ENCODE measurements around the gene TXNRD1.
A peak's percentile ranks its signal among the peaks of the same experiment; 100 is the strongest.

TXNRD1 gene

DNA sequence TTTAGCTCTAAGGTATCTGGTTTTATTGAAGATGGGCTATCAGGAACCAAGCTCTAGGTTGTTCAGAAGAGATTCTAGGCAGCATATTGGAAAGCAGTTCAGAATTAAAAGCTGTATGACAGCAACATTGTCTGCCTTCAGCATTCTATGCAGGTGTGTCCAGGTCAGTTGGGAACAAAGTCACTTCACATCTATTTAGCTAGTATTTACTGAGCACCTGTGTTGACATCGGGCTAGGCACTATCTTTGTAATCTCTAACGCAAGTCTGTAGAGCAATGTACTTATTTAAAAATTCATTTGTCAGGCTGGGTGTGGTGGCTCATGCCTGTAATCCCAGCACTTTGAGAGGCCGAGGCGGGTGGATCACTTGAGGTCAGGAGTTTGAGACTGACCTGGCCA is 81.1 kb downstream of the TXNRD1 start:
- Histone ChIP-seq H3K27ac (no peak overlapping the region), H3K27me3 (no peaks in the 10 kb centered on the region), H3K4me3 (ENCODE audit: low read depth in 1 of 2, low read length in 1 of 2) (no peak overlapping the region), H3K4me1 (ENCODE audit: control insufficient read depth in 1 of 2, insufficient read depth in 1 of 2, low read depth in 1 of 2, low read length in 1 of 2) (peaks cover 0 to 5% of the 10 kb centered on the region in 2 experiments), H3K9me3 (no peaks in the 10 kb centered on the region), H3K36me3 (peaks cover 59% of the 10 kb centered on the region)
- TF ChIP-seq, protein P1, sequence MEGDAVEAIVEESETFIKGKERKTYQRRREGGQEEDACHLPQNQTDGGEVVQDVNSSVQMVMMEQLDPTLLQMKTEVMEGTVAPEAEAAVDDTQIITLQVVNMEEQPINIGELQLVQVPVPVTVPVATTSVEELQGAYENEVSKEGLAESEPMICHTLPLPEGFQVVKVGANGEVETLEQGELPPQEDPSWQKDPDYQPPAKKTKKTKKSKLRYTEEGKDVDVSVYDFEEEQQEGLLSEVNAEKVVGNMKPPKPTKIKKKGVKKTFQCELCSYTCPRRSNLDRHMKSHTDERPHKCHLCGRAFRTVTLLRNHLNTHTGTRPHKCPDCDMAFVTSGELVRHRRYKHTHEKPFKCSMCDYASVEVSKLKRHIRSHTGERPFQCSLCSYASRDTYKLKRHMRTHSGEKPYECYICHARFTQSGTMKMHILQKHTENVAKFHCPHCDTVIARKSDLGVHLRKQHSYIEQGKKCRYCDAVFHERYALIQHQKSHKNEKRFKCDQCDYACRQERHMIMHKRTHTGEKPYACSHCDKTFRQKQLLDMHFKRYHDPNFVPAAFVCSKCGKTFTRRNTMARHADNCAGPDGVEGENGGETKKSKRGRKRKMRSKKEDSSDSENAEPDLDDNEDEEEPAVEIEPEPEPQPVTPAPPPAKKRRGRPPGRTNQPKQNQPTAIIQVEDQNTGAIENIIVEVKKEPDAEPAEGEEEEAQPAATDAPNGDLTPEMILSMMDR (IDR thresholded peaks at IDR 0.05): no peak

DNA sequence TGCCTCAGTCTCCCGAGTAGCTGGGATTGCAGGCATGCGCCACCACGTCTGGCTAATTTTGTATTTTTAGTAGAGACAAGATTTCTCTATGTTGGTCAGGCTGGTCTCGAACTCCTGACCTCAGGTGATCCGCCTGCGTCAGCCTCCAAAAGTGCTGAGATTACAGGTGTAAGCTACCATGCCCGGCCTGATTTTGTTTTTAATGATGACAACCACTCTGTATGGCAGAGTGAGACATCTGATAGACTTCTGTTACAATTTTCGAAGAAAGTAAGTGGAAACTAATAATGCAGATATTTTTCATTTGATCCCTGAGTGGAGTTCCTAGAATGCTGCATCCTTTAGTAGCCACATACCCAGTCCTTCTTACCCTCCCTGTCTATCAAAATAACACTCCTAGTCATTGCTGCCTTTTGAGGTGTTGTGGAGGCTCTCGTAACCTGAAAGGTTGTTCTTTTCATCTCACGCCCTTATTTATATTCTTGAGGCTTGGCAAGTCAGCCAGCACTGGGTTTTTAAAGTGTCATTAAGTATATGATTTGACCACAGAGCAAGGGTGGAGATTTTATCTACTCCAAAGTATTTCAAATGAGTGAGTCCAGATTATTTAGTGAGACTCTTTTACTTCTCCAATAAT is 82.0 kb downstream of the TXNRD1 start:
- H3K9me3 ChIP-seq: no peaks in the 10 kb centered on the region
- no peak overlapping the region for H3K4me3 ChIP-seq (ENCODE audit: low read depth in 1 of 2, low read length in 1 of 2)
- H3K4me1 ChIP-seq (ENCODE audit: control insufficient read depth in 1 of 2, insufficient read depth in 1 of 2, low read depth in 1 of 2, low read length in 1 of 2): peaks cover 1 to 5% of the 10 kb centered on the region in 2 experiments
- H3K27me3 ChIP-seq: no peaks in the 10 kb centered on the region
- TF ChIP-seq, protein P1 (IDR thresholded peaks at IDR 0.05): no peak
- H3K27ac ChIP-seq: no peak overlapping the region
- peaks cover 50% of the 10 kb centered on the region for H3K36me3 ChIP-seq

DNA sequence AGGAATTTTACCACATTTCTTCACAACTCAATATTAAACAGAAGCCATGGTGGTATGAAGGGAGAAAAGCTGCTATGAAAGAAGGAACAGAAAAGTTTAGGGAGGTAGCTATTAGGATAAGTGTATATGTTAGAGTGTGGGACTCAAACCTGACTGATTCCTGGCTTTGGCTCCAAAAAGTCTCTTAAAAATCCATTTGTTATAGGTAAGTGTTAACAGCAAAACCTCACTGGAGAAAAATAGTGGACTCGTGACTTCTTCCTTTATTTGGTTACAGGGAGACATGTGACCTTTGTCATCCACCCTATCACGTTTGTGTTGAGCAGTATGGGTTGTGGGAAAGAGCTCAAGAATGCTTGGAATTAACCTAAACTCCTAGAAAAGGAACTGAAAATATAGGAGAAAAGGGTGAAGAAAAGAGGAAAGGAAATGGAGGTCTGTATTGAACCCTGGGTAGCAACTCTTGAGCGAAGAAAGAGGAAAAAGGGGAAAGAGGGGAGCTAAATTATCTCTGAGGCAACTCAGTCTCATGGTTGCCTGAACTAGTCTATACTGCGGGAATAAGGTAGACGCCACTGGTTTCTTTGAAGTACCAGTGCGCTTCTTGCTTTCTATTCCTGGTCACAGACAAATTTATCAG is 84.4 kb downstream of the TXNRD1 start:
- TF ChIP-seq, protein P1 (IDR thresholded peaks at IDR 0.05): no peak
- H3K9me3 ChIP-seq: no peaks in the 10 kb centered on the region
- peak overlapping the region; percentile 34 for H3K27ac ChIP-seq
- no peaks in the 10 kb centered on the region for H3K27me3 ChIP-seq
- H3K36me3 ChIP-seq: peaks cover 27% of the 10 kb centered on the region
- H3K4me3 ChIP-seq (ENCODE audit: low read depth in 1 of 2, low read length in 1 of 2): no peak overlapping the region
- peaks cover 18 to 21% of the 10 kb centered on the region in 2 experiments for H3K4me1 ChIP-seq (ENCODE audit: control insufficient read depth in 1 of 2, insufficient read depth in 1 of 2, low read depth in 1 of 2, low read length in 1 of 2)

DNA sequence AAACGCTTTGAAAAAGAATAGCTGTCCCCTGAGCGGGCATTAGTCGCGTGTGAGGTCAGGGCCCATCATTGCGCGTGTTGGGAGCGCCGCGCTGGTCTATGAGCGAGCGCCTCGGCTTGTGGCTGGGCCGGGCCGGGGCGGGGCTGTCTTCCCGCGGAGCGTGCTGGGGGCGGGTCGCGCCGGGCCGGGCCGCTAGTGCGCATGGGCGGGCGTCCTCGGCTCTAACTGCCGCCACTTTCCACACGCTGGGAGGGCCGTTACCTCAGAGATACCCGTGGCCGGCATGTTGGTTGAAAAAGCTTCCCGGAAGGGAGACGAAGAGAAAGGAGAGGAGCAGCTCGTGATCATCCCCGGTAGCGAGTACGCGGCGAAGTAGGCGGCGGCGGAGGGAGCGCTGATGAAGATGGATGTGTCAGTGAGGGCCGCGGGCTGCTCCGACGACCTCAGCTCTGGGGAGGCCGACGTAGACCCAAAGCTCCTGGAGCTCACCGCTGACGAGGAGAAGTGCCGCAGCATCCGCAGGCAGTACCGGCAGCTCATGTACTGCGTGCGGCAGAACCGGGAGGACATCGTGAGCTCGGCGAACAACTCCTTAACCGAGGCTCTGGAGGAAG is 88.1 kb downstream of the TXNRD1 start, which contains the start of gene EID3:
TSS of gene EID3 (plus strand) at position 202 of the 614 bp plus-strand sequence. CDS start at position 398, 196 bp downstream.
- no peaks in the 10 kb centered on the region for H3K27me3 ChIP-seq
- H3K9me3 ChIP-seq: no peaks in the 10 kb centered on the region
- TF ChIP-seq, protein P1 (IDR thresholded peaks at IDR 0.05): peak; percentile 16
- peaks cover 7% of the 10 kb centered on the region for H3K36me3 ChIP-seq
- peak within 1 kb of the TSS; percentile 64 to 65 for H3K4me3 ChIP-seq (ENCODE audit: low read depth in 1 of 2, low read length in 1 of 2)
- H3K4me1 ChIP-seq (ENCODE audit: control insufficient read depth in 1 of 2, insufficient read depth in 1 of 2, low read depth in 1 of 2, low read length in 1 of 2): peaks cover 20 to 30% of the 10 kb centered on the region in 2 experiments
- H3K27ac ChIP-seq: peak within 1 kb of the TSS; percentile 71

DNA sequence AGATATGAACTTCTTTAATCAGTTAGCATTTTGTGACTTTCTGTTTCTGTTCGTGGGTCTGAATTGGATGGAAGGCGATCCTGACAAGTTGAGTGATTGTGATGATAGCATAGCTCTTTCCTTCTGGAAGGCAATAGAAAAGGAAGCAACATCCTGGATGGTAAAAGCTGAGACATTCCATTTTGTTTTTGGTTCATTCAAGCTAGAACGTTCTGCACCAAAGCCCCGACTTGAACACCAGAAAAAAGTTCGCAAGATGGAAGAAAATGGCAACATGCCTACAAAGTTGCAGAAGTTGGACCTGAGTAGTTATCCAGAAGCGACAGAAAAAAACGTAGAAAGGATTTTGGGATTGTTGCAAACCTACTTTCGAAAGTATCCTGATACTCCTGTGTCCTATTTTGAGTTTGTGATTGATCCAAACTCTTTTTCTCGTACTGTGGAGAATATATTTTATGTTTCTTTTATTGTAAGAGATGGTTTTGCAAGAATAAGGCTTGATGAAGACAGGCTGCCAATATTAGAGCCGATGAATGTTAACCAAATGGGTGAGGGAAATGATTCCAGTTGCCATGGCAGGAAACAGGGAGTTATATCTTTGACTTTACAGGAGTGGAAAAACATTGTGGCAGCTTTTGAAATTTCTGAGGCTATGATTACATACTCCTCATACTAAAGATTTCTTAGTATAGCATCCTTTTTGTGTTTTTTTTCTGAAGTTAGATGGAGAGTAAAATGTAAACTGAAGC is 88.9 kb downstream of the TXNRD1 start:
- TF ChIP-seq, protein P1 (IDR thresholded peaks at IDR 0.05): no peak
- Histone ChIP-seq H3K27me3 (no peaks in the 10 kb centered on the region), H3K36me3 (peaks cover 7% of the 10 kb centered on the region), H3K9me3 (no peaks in the 10 kb centered on the region), H3K4me3 (ENCODE audit: low read depth in 1 of 2, low read length in 1 of 2) (peak overlapping the region; percentile 64 to 65), H3K27ac (peak overlapping the region; percentile 71), H3K4me1 (ENCODE audit: control insufficient read depth in 1 of 2, insufficient read depth in 1 of 2, low read depth in 1 of 2, low read length in 1 of 2) (peaks cover 20 to 30% of the 10 kb centered on the region in 2 experiments)

Measured in neutrophil (primary cell).